ENCODE results near the gene SLC66A1. TPM values are rescaled to one million over a fixed set of nuclear protein-coding genes. Genes with fewer than 3 reads are reported as not detected.

Gene SLC66A1
- total RNA-seq, 2 experiments from 2014 or later, result 3.6 TPM

DNA sequence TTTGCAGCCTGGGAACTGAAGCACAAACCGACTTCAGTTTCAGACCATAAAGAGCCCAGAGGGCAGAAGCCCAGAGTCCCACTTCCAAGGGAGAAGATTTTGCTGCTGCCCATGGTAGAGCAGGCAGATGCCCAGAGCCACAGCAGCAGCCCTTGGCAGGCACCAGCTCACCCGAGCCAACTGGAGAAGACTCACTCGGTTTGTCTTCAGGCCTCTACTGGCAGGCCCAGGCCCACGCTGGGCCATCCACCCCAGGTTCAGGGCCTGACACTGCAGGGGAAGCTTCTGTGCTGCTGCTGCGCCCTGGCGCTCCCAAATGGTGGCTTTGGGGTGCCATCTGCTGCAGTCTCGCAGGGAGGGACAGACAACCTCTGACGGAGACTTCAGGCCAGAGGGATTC is 33.3 kb downstream of the SLC66A1 start:
- Mint-ChIP-seq H3K4me3 (no peak overlapping the region), H3K27me3 (no peaks in the 10 kb centered on the region), H3K4me1 (ENCODE audit: low read depth) (peaks cover 2% of the 10 kb centered on the region), H3K36me3 (ENCODE audit: low read depth) (peaks cover 18% of the 10 kb centered on the region), H3K27ac (peak overlapping the region; percentile 43), H3K9me3 (no peaks in the 10 kb centered on the region)
- TF ChIP-seq, protein P1, sequence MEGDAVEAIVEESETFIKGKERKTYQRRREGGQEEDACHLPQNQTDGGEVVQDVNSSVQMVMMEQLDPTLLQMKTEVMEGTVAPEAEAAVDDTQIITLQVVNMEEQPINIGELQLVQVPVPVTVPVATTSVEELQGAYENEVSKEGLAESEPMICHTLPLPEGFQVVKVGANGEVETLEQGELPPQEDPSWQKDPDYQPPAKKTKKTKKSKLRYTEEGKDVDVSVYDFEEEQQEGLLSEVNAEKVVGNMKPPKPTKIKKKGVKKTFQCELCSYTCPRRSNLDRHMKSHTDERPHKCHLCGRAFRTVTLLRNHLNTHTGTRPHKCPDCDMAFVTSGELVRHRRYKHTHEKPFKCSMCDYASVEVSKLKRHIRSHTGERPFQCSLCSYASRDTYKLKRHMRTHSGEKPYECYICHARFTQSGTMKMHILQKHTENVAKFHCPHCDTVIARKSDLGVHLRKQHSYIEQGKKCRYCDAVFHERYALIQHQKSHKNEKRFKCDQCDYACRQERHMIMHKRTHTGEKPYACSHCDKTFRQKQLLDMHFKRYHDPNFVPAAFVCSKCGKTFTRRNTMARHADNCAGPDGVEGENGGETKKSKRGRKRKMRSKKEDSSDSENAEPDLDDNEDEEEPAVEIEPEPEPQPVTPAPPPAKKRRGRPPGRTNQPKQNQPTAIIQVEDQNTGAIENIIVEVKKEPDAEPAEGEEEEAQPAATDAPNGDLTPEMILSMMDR (IDR thresholded peaks at IDR 0.05), result no peak
- DNase-seq (no peak), ATAC-seq (no peak)
- ChIA-PET POLR2A (no interaction called here), CTCF (interaction anchor here (1.0 to 2.8 kb wide), 6 partner anchors 11 to 272 kb away, joined by 3 to 11 read pairs (median 4); no protein-coding TSS in a partner anchor)
- intact Hi-C loops (cut with micrococcal nuclease), result loop anchor here (10.0 kb wide), 1 partner anchor 309 kb away; no protein-coding TSS in a partner anchor

DNA sequence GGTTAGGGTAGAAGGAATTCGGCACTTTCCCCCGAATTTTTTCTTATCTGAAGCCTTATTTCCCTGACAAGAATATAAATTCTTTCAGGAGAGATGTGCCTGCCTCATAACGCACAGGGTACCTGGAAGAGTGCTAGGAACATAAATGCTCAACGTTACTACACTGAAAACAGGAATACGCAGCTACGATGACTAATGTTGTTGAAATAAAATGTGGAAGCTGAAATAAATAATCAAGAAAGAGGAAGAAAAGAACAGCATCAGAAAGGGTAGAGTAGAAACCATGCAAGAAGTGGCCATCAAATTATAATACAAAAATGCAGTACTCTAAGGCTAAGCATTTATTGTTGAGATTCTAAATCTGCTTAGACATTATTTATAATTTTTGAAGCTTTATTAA is 33.9 kb downstream of the SLC66A1 start:
- Mint-ChIP-seq H3K9me3 (no peaks in the 10 kb centered on the region), H3K4me1 (ENCODE audit: low read depth) (peaks cover 2% of the 10 kb centered on the region), H3K4me3 (no peak overlapping the region), H3K36me3 (ENCODE audit: low read depth) (peaks cover 18% of the 10 kb centered on the region), H3K27ac (peak overlapping the region; percentile 47), H3K27me3 (no peaks in the 10 kb centered on the region)
- no peak for DNase-seq
- ChIA-PET CTCF (interaction anchor here (1.1 to 2.8 kb wide), 4 partner anchors 11 to 271 kb away, joined by 3 to 11 read pairs (median 5); no protein-coding TSS in a partner anchor), POLR2A (no interaction called here)
- ATAC-seq, result no peak
- intact Hi-C loops (cut with micrococcal nuclease), result loop anchor here (10.0 kb wide), 1 partner anchor 309 kb away; no protein-coding TSS in a partner anchor
- TF ChIP-seq, protein P1 (IDR thresholded peaks at IDR 0.05), result no peak

- peaks cover 5% of the 10 kb centered on the region for H3K36me3 Mint-ChIP-seq (ENCODE audit: low read depth)
- no peak overlapping the region for H3K27ac Mint-ChIP-seq
- CTCF ChIA-PET, result interaction anchor here (0.6 to 1.2 kb wide), 3 partner anchors 8 to 33 kb away, joined by 3 read pairs; no protein-coding TSS in a partner anchor
- TF ChIP-seq, protein P1 (IDR thresholded peaks at IDR 0.05), result no peak
- POLR2A ChIA-PET, result interaction anchor here (0.7 kb wide), 1 partner anchor 13 kb away, joined by 3 read pairs; no protein-coding TSS in a partner anchor
- H3K27me3 Mint-ChIP-seq, result no peaks in the 10 kb centered on the region
- no peak for DNase-seq
- intact Hi-C loops (cut with micrococcal nuclease), result loop anchor here (10.0 kb wide), 1 partner anchor 307 kb away; no protein-coding TSS in a partner anchor
- ATAC-seq, result no peak
- H3K4me3 Mint-ChIP-seq, result no peak overlapping the region
- no peaks in the 10 kb centered on the region for H3K4me1 Mint-ChIP-seq (ENCODE audit: low read depth)
- H3K9me3 Mint-ChIP-seq, result no peaks in the 10 kb centered on the region
Measured at GRCh38 chr1:19347533-19348172, 35.5 kb downstream of the SLC66A1 start.

DNA sequence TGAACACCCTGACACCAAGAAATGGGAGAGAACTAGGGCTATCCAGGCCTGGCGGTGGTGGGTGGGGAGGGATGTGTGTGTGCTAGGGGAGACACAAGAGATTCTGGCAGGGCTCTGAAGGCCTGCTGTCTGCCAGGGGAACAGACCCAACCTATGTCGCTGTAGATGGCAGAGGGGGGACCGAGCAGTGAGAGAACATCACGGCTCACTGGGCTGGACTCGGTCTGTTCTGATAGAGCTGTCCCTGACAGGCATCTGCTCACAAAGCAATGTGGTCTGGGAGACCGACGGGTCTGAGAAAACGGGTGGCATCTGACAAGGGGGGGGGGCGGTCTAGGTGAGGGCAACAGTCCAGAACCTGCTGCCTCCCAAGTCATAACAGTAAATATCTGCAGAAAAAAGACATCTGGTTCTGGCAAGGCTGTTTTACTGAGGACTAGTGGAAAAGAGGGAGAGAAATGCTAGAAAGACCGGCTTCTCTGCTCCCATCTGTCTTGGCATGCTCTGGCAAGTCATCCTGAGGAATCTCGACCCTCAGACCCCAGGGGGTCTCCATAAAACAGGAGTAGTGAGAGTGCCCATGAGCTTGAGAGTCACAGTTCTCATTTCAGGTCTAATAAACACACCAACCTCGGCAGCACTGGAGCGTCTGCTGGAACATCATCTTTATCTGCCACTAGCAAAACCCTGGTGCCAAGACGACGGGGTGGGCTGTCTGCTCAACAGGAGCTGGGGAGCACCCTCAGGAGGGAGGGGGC is 36.5 kb downstream of the SLC66A1 start:
- Mint-ChIP-seq H3K36me3 (ENCODE audit: low read depth) (peaks cover 3% of the 10 kb centered on the region), H3K9me3 (no peaks in the 10 kb centered on the region), H3K27me3 (no peaks in the 10 kb centered on the region), H3K4me3 (no peak overlapping the region), H3K4me1 (ENCODE audit: low read depth) (no peaks in the 10 kb centered on the region), H3K27ac (peak overlapping the region; percentile 30)
- POLR2A ChIA-PET, result interaction anchor here (0.7 kb wide), 1 partner anchor 12 kb away, joined by 3 read pairs; no protein-coding TSS in a partner anchor
- CTCF ChIA-PET, result interaction anchor here (0.9 to 1.0 kb wide), 2 partner anchors 32 to 233 kb away, joined by 3 read pairs; no protein-coding TSS in a partner anchor
- TF ChIP-seq, protein P1 (IDR thresholded peaks at IDR 0.05), result no peak
- intact Hi-C loops (cut with micrococcal nuclease), result loop anchor here (10.0 kb wide), 1 partner anchor 306 kb away; no protein-coding TSS in a partner anchor
- ATAC-seq, result no peak
- DNase-seq, result no peak

Data from activated CD8-positive, alpha-beta T cell treated with anti-CD3 and anti-CD28 coated beads for 36 hours (primary cell).